Lower lobe of right lung (tissue), 2 donors: ENCODE data around the gene METTL22. TPM values are rescaled to one million over a fixed set of nuclear protein-coding genes. Genes with fewer than 3 reads are reported as not detected.

Experiments
- ATAC-seq, 2 donors: fragments of 200-7000 bp; cut with Tn5 transposase; one replicate each; pipeline ENCODE4 v1.9.1; 2020 to 2022; ENCODE audit warnings: mild to moderate bottlenecking in 2 of 2, moderate library complexity in 2 of 2
- DNase-seq: peaks from one replicate; pipeline ENCODE4 v3.0.0-alpha.2; 2020
- H3K27ac ChIP-seq: fragments of 200-600 bp; one replicate; pipeline ENCODE4 v1.8.0; 2022
- H3K27me3 ChIP-seq: fragments of 200-600 bp; one replicate; pipeline ENCODE4 v1.8.0; 2022; ENCODE audit warnings: low read depth
- H3K36me3 ChIP-seq: fragments of 200-600 bp; one replicate; pipeline ENCODE4 v1.8.0; 2022; ENCODE audit warnings: mild to moderate bottlenecking
- H3K4me1 ChIP-seq: fragments of 200-600 bp; one replicate; pipeline ENCODE4 v1.8.0; 2022
- H3K4me3 ChIP-seq: fragments of 200-600 bp; one replicate; pipeline ENCODE4 v1.8.0; 2022; ENCODE audit warnings: mild to moderate bottlenecking
- H3K9me3 ChIP-seq: fragments of 200-600 bp; one replicate; pipeline ENCODE4 v1.8.0; 2022
- intact Hi-C: fragments of 100-400 bp; cut with DNase I; formaldehyde crosslinking; loops from one replicate; pipeline ENCODE4 v1.11.0; 2022
- total RNA-seq: library from RNA; stranded (reverse); fragmentation: NEBNext Ultra II Directional; extraction: Animal tissue kit (Norgen Biotek cat#: 25700); gene quantifications from one replicate; pipeline ENCODE4 v1.2.1, GENCODE V29; 2021
- TF ChIP-seq, protein P1 (sequence below): fragments of 200-600 bp; IDR thresholded peaks from one replicate; pipeline ENCODE4 v1.8.0; 2022; ENCODE audit warnings: antibody characterized with exemption, mild to moderate bottlenecking
- donor health status: DM: no; HTN: yes; CAD: no; lungs with severe emphysema.

METTL22 gene
- total RNA-seq, 1 donor from 2014 or later: 43.5 TPM

- no peak overlapping the region for H3K4me3 ChIP-seq
- DNase-seq (no peak), ATAC-seq (no peak)
- peaks cover 87% of the 10 kb centered on the region for H3K36me3 ChIP-seq
- H3K9me3 ChIP-seq: no peaks in the 10 kb centered on the region
- intact Hi-C loops: no loop called here
- H3K4me1 ChIP-seq: no peaks in the 10 kb centered on the region
- TF ChIP-seq, protein P1, sequence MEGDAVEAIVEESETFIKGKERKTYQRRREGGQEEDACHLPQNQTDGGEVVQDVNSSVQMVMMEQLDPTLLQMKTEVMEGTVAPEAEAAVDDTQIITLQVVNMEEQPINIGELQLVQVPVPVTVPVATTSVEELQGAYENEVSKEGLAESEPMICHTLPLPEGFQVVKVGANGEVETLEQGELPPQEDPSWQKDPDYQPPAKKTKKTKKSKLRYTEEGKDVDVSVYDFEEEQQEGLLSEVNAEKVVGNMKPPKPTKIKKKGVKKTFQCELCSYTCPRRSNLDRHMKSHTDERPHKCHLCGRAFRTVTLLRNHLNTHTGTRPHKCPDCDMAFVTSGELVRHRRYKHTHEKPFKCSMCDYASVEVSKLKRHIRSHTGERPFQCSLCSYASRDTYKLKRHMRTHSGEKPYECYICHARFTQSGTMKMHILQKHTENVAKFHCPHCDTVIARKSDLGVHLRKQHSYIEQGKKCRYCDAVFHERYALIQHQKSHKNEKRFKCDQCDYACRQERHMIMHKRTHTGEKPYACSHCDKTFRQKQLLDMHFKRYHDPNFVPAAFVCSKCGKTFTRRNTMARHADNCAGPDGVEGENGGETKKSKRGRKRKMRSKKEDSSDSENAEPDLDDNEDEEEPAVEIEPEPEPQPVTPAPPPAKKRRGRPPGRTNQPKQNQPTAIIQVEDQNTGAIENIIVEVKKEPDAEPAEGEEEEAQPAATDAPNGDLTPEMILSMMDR: no peak
- no peaks in the 10 kb centered on the region for H3K27me3 ChIP-seq
- H3K27ac ChIP-seq: no peak overlapping the region
These were observed 7.7 kb downstream of the METTL22 start for GRCh38 chr16:8628981-8629725.

- Histone ChIP-seq H3K4me3 (no peak overlapping the region), H3K27me3 (no peaks in the 10 kb centered on the region), H3K9me3 (no peaks in the 10 kb centered on the region), H3K4me1 (no peaks in the 10 kb centered on the region), H3K27ac (no peak overlapping the region), H3K36me3 (peaks cover 96% of the 10 kb centered on the region)
- no peak for DNase-seq
- TF ChIP-seq, protein P1: no peak
- ATAC-seq: no peak
- intact Hi-C loops: no loop called here
These were observed 8.9 kb downstream of the METTL22 start for GRCh38 chr16:8630255-8630953.

- H3K4me3 ChIP-seq: no peak overlapping the region
- DNase-seq (no peak), ATAC-seq (no peak)
- intact Hi-C loops: no loop called here
- H3K9me3 ChIP-seq: no peaks in the 10 kb centered on the region
- no peaks in the 10 kb centered on the region for H3K27me3 ChIP-seq
- H3K4me1 ChIP-seq: no peaks in the 10 kb centered on the region
- H3K27ac ChIP-seq: peak overlapping the region; percentile 79
- TF ChIP-seq, protein P1: no peak
- H3K36me3 ChIP-seq: peaks cover 96% of the 10 kb centered on the region
These were observed 9.9 kb downstream of the METTL22 start for GRCh38 chr16:8631373-8631772.

- intact Hi-C loops: no loop called here
These were observed 10.4 kb downstream of the METTL22 start for GRCh38 chr16:8631818-8632465.

DNA sequence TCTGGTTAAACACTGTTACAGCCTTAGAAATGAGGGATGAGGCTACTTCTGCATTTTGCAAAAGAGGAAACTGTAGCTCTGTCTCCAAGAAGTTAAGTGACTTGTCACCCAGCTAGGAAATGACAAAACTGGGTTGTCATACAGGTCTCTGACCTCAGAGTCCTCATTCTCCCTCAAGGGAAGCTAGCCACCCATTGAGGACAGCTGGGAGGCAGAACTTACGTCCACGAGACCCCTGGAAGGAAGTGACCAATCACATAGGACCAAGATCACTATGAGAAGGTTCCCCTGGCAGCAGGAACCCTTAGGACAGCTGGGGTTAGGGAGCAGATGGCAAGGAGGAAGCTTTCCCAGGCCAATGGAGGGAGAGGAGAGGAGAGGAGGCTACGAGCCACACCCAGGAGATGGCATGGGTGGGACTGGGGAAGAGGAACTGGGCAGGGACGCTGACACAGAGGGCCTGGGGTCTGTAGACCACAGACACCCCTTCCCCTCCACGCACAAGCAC is 11.2 kb downstream of the METTL22 start:
- ATAC-seq (peak; percentile 83 to 92), DNase-seq (peak; percentile 73)
- Histone ChIP-seq H3K4me1 (no peaks in the 10 kb centered on the region), H3K27ac (peak overlapping the region; percentile 79), H3K27me3 (no peaks in the 10 kb centered on the region), H3K9me3 (no peaks in the 10 kb centered on the region), H3K36me3 (peaks cover 98% of the 10 kb centered on the region), H3K4me3 (no peak overlapping the region)
- TF ChIP-seq, protein P1: no peak
- intact Hi-C loops: no loop called here

More at GRCh38 chr16:8631818-8632465, 10.4 kb downstream of the METTL22 start:
- H3K27me3 ChIP-seq: no peaks in the 10 kb centered on the region
- DNase-seq (no peak), ATAC-seq (peak in 1 of 2 donors; percentile 31)
- H3K36me3 ChIP-seq: peaks cover 98% of the 10 kb centered on the region
- no peaks in the 10 kb centered on the region for H3K9me3 ChIP-seq
- H3K27ac ChIP-seq: peak overlapping the region; percentile 79
- TF ChIP-seq, protein P1: no peak
- H3K4me1 ChIP-seq: no peaks in the 10 kb centered on the region
- no peak overlapping the region for H3K4me3 ChIP-seq
